WTC11 (cell line): ENCODE results near the gene RTEL1. TPM values are rescaled to one million over a fixed set of nuclear protein-coding genes. Genes with fewer than 3 reads are reported as not detected.

Source experiments
- ATAC-seq: fragments of 200-7000 bp; cut with Tn5 transposase; 2 replicates; pipeline ENCODE4 v1.10.0; 2021; ENCODE audit warnings: mild to moderate bottlenecking, moderate library complexity
- CTCF ChIA-PET: fragments of 300-600 bp; sonication (Branson Sonifier 250); formaldehyde crosslinking; loops from one replicate; lab custom pipeline; 2021; ENCODE audit warnings: antibody characterized with exemption; lab: Charles Lee
- POLR2A ChIA-PET: fragments of 350-600 bp; sonication (Branson Sonifier 250); formaldehyde crosslinking; loops from one replicate; lab custom pipeline; 2021; ENCODE audit warnings: antibody characterized with exemption; lab: Charles Lee
- DNase-seq: peaks from one replicate; pipeline ENCODE4 v3.0.0; 2021; ENCODE audit warnings: low spot score
- H3K27ac Mint-ChIP-seq: 2 replicates; pipeline ENCODE4 v1.8.0; 2021; ENCODE audit warnings: mixed read lengths
- H3K27me3 Mint-ChIP-seq: 2 replicates; pipeline ENCODE4 v1.8.0; 2021; ENCODE audit warnings: low read depth, mild to moderate bottlenecking, moderate library complexity, mixed read lengths
- H3K36me3 Mint-ChIP-seq: 2 replicates; pipeline ENCODE4 v1.8.0; 2021; ENCODE audit warnings: mixed read lengths
- H3K4me1 Mint-ChIP-seq: 2 replicates; pipeline ENCODE4 v1.8.0; 2022; ENCODE audit warnings: mixed read lengths
- H3K4me3 Mint-ChIP-seq: 2 replicates; pipeline ENCODE4 v1.8.0; 2021; ENCODE audit warnings: mild to moderate bottlenecking, moderate library complexity, mixed read lengths
- H3K9me3 Mint-ChIP-seq: 2 replicates; pipeline ENCODE4 v1.8.0; 2021; ENCODE audit warnings: mixed read lengths
- AR ChIP-seq: fragments of 250-450 bp; sonication (Bioruptor Pico); IDR thresholded peaks from 2 replicates; pipeline ENCODE4 v1.9.0; 2021; ENCODE audit warnings: mild to moderate bottlenecking
- ATF3 ChIP-seq: sonication (generic); formaldehyde crosslinking; conservative IDR thresholded peaks from 2 replicates; pipeline ENCODE4 v1.8.1; 2022; ENCODE audit warnings: mild to moderate bottlenecking, missing genetic modification reagents
- ELF4 ChIP-seq: sonication (generic); formaldehyde crosslinking; IDR thresholded peaks from 2 replicates; pipeline ENCODE4 v1.8.1; 2022; ENCODE audit warnings: low read depth, mild to moderate bottlenecking, moderate library complexity, missing genetic modification reagents
- EMX1 ChIP-seq: fragments of 250-450 bp; sonication (Bioruptor Pico); IDR thresholded peaks from 2 replicates; pipeline ENCODE4 v1.8.0; 2021; ENCODE audit warnings: mild to moderate bottlenecking
- ETV6 ChIP-seq: sonication (generic); formaldehyde crosslinking; IDR thresholded peaks from 2 replicates; pipeline ENCODE4 v1.8.1; 2022; ENCODE audit warnings: mild to moderate bottlenecking, missing genetic modification reagents
- GTF2I ChIP-seq: fragments of 250-450 bp; sonication (Bioruptor Pico); conservative IDR thresholded peaks from 2 replicates; pipeline ENCODE4 v1.4.0; 2021; ENCODE audit warnings: mild to moderate bottlenecking
- JAZF1 ChIP-seq: fragments of 250-450 bp; sonication (Bioruptor Pico); IDR thresholded peaks from 2 replicates; pipeline ENCODE4 v1.9.0; 2021; ENCODE audit warnings: moderate library complexity, mild to moderate bottlenecking, inconsistent platforms
- MLX ChIP-seq: sonication (generic); formaldehyde crosslinking; IDR thresholded peaks from 2 replicates; pipeline ENCODE4 v1.8.1; 2023; ENCODE audit warnings: mild to moderate bottlenecking, missing genetic modification reagents, moderate library complexity
- NR1H2 ChIP-seq: sonication (generic); formaldehyde crosslinking; IDR thresholded peaks from 2 replicates; pipeline ENCODE4 v1.9.0; 2021; ENCODE audit warnings: mild to moderate bottlenecking, moderate library complexity, missing genetic modification reagents
- OVOL2 ChIP-seq: fragments of 250-450 bp; sonication (Bioruptor Pico); IDR thresholded peaks from 2 replicates; pipeline ENCODE4 v1.9.0; 2021; ENCODE audit warnings: mild to moderate bottlenecking, borderline replicate concordance
- RELA ChIP-seq: sonication (generic); formaldehyde crosslinking; IDR thresholded peaks from 2 replicates; pipeline ENCODE4 v1.8.1; 2022; ENCODE audit warnings: missing genetic modification reagents, mild to moderate bottlenecking, borderline replicate concordance
- TCF7 ChIP-seq: sonication (generic); formaldehyde crosslinking; IDR thresholded peaks from 2 replicates; pipeline ENCODE4 v1.8.0; 2022; ENCODE audit warnings: mild to moderate bottlenecking, low read depth, missing genetic modification reagents, moderate library complexity
- TEAD1 ChIP-seq: sonication (generic); formaldehyde crosslinking; IDR thresholded peaks from 2 replicates; pipeline ENCODE4 v1.8.0; 2022; ENCODE audit warnings: mild to moderate bottlenecking, missing genetic modification reagents
- TEAD4 ChIP-seq: sonication (generic); formaldehyde crosslinking; IDR thresholded peaks from 2 replicates; pipeline ENCODE4 v1.8.0; 2022; ENCODE audit warnings: mild to moderate bottlenecking, missing genetic modification reagents
- TP53 ChIP-seq: sonication (generic); formaldehyde crosslinking; IDR thresholded peaks from 2 replicates; pipeline ENCODE4 v1.8.1; 2023; ENCODE audit warnings: mild to moderate bottlenecking, missing genetic modification reagents
- ZBTB21 ChIP-seq: sonication (generic); formaldehyde crosslinking; IDR thresholded peaks from 2 replicates; pipeline ENCODE4 v1.8.1; 2023; ENCODE audit warnings: mild to moderate bottlenecking, missing genetic modification reagents, borderline replicate concordance
- ZBTB43 ChIP-seq: sonication (generic); formaldehyde crosslinking; IDR thresholded peaks from 2 replicates; pipeline ENCODE4 v1.8.1; 2023; ENCODE audit warnings: mild to moderate bottlenecking, missing genetic modification reagents
- ZNF219 ChIP-seq: sonication (generic); formaldehyde crosslinking; IDR thresholded peaks from 2 replicates; pipeline ENCODE4 v1.8.0; 2023; ENCODE audit warnings: missing genetic modification reagents, mild to moderate bottlenecking, borderline replicate concordance
- ZNF317 ChIP-seq: sonication (generic); formaldehyde crosslinking; IDR thresholded peaks from 2 replicates; pipeline ENCODE4 v1.8.1; 2023; ENCODE audit warnings: low read depth, mild to moderate bottlenecking, moderate library complexity, missing genetic modification reagents, borderline replicate concordance
- total RNA-seq: library from RNA; stranded (reverse); gene quantifications from 3 replicates; pipeline ENCODE4 v1.2.3, GENCODE V29; 2021
- TF ChIP-seq, protein P1 (sequence below): fragments of 250-450 bp; sonication (Bioruptor Pico); IDR thresholded peaks from 2 replicates; pipeline ENCODE4 v1.9.0; 2021; ENCODE audit warnings: mild to moderate bottlenecking
- TF ChIP-seq, protein P2 (sequence below): fragments of 250-450 bp; sonication (Bioruptor Pico); IDR thresholded peaks from 2 replicates; pipeline ENCODE4 v1.8.0; 2021; ENCODE audit warnings: mild to moderate bottlenecking

RTEL1 gene
- total RNA-seq, 1 experiment from 2014 or later = 44.9 TPM

GRCh38 chr20:63733579-63734081 is 75.5 kb downstream of the RTEL1 start (continued):
- TF ChIP-seq, protein P1, sequence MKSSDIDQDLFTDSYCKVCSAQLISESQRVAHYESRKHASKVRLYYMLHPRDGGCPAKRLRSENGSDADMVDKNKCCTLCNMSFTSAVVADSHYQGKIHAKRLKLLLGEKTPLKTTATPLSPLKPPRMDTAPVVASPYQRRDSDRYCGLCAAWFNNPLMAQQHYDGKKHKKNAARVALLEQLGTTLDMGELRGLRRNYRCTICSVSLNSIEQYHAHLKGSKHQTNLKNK (CRISPR knock-in tag) = no peak
- TF ChIP-seq JAZF1 (CRISPR knock-in tag) (no peak), TEAD1 (CRISPR knock-in tag) (no peak), GTF2I (CRISPR knock-in tag) (no peak), NR1H2 (CRISPR knock-in tag) (no peak), RELA (no peak), ZBTB21 (CRISPR knock-in tag) (no peak), ZNF219 (CRISPR knock-in tag) (no peak), ZNF317 (CRISPR knock-in tag) (no peak), OVOL2 (no peak), TCF7 (no peak)

GRCh38 chr20:63734111-63734945 is 76.2 kb downstream of the RTEL1 start:
- POLR2A ChIA-PET = no interaction called here
- Mint-ChIP-seq H3K36me3 (peaks cover 8% of the 10 kb centered on the region; the same call in 1 of the 2 replicates), H3K4me3 (no peak overlapping the region)

More at GRCh38 chr20:63734111-63734945, 76.2 kb downstream of the RTEL1 start:
- TF ChIP-seq EMX1 (CRISPR knock-in tag) (no peak), MLX (CRISPR knock-in tag) (no peak), ZNF317 (CRISPR knock-in tag) (no peak), AR (CRISPR knock-in tag) (no peak), JAZF1 (CRISPR knock-in tag) (no peak), NR1H2 (CRISPR knock-in tag) (no peak), ATF3 (CRISPR knock-in tag) (no peak), ZBTB43 (CRISPR knock-in tag) (no peak), TEAD4 (CRISPR knock-in tag) (no peak), TCF7 (no peak), ELF4 (no peak), TP53 (CRISPR knock-in tag) (no peak), ETV6 (CRISPR knock-in tag) (no peak)
- TF ChIP-seq, protein P2, sequence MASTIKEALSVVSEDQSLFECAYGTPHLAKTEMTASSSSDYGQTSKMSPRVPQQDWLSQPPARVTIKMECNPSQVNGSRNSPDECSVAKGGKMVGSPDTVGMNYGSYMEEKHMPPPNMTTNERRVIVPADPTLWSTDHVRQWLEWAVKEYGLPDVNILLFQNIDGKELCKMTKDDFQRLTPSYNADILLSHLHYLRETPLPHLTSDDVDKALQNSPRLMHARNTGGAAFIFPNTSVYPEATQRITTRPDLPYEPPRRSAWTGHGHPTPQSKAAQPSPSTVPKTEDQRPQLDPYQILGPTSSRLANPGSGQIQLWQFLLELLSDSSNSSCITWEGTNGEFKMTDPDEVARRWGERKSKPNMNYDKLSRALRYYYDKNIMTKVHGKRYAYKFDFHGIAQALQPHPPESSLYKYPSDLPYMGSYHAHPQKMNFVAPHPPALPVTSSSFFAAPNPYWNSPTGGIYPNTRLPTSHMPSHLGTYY (CRISPR knock-in tag) = no peak
- Mint-ChIP-seq H3K27me3 (no peaks in the 10 kb centered on the region), H3K27ac (no peak overlapping the region; the same call in 1 of the 2 replicates), H3K9me3 (no peaks in the 10 kb centered on the region), H3K4me1 (no peaks in the 10 kb centered on the region)
- CTCF ChIA-PET = interaction anchor here (3.1 kb wide), 1 partner anchor 41 kb away, joined by 14 read pairs; no protein-coding TSS in a partner anchor
- ATAC-seq (no peak), DNase-seq (no peak)
